Astrocyte of the hippocampus (primary cell): ENCODE measurements around the gene RIC8B.
A peak's percentile ranks its signal among the peaks of the same experiment; 100 is the strongest.
"Not testable (repeated sequence)": the region's sequence is repeated elsewhere in the genome, so short reads cannot be mapped to it uniquely, and the experiment has no call there.

Source experiments
- DNase-seq: peaks from one replicate; pipeline ENCODE4 v3.0.0; 2011; ENCODE audit warnings: low read depth, low spot score

Gene RIC8B

DNA sequence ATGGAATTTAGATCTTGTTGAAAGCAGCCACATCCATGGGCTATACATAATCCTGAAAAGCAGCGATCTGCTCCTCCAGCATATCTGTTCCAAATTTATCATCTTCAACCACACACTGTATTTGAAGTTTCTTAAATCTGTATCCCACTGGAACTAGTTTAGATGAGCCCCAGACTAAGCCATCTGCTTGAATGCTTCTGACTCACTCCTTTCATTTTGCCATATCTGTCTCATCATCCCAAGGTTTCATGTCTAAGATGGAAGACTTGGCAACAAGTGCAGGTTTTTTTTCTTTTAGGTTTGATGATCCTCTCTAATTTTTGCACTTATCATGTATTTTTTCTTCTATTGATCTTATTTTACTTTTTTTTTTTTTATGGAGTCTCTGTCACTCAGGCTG, 126.8 kb downstream of the RIC8B start:
- no peak for DNase-seq

DNA sequence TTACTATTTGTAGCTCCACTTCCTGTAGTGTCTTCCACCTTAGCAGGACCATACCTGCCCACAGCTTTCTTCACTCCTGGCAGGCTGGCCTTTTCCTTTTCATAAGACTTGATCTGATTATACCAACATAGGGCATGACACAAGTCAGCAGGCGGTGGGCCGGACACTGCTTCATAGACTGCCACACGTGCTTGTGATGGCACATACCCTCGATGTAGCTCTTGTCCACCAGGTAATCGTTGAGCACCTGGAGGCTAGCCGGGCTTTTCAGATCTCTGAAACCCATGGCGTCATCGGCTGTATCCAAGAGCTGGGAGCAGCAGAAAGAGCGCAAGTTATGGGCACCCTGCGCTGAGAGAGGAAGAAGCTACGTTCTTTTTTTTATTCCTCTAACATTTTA, 127.6 kb downstream of the RIC8B start:
- DNase-seq: no peak

DNA sequence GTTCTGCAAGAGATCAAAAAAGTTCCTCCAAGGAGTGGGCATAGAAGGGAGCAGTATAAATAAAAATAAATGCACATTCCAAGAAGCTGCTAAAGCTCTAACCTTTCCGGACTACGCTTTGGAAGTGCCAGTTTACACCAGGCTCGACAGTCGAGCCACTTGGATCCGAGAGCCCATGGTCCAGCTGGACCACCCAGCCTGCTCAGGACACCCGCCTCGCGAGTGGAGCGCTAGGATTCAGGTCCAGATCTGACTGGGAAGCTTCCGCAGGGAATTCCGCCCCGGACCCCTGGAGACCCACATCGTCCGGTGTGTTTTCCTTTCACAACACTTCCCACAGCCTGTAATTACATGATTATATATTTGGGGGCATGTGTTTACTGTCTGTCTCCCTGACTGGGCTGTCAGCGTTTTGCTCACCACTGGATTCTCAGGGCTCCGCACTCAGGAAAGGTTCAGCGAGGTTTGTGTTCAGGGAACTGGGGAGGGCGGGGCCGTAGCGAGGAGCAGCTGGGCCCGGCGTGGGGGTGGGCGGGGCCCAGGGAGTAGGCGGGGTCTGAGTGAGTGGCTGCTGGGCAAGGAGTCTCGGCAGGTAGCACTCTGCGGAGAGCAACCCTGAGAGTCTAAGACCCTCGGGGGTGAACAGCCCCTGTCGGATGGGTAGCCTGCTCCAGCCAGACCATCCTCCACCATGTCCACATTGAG, 128.9 kb downstream of the RIC8B start:
- DNase-seq: peak; percentile 81

DNA sequence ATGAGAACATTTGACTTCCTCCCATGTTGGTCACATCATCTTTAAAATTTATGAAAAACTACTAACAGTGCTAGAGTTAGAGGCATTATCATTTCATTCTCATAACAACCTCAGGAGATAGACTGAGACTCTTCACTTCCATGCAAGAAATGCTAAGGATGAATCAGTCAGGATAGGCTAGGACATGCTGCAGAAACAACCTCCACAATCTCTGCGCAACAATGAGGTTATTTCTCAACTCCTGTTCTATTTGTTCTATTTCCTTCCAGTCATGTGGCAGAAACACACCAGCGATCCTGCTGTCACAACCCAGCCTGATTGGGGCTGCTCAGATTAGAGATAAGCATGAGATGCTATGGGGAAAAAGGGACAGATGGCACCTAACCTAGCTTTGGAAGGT, 132.2 kb downstream of the RIC8B start:
- no peak for DNase-seq

DNA sequence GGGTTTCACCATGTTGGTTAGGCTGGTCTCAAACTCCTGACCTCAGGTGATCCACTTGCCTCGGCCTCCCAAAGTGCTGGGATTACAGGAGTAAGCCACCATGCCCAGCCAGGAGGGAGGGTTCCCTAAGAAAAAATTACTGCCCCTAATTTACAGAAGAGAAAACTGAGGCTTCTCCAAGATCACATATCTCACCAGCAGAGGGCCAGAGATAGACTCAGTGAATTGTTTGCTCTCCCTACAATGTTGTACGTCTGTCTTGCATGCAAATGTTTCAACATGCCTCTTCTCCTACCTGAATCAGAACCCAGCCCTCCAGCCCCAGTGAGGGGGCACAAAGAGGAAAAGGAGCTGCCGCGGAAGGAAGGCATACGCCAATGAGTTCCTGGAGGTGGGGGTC, 132.9 kb downstream of the RIC8B start:
- DNase-seq: no peak

DNA sequence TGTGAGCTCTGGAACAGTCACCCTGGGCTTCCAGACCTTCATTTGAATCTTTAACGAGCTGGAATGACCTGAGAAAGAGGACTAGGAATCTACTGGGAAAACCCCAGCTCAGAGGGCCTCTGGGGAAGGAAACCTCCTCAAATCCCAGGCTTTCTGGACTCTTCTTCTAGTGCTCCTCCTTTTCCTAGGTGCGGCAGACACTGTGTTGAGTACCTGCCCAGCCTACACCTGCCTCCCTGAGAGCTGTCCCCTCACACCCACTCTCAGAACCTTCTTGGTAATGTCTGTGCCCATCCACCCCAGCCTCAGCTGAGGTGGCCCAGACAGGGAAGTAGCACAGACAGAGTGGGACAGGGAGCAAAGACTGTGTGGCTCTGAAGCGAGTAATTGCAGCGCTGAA, 133.4 kb downstream of the RIC8B start:
- DNase-seq: no peak

DNA sequence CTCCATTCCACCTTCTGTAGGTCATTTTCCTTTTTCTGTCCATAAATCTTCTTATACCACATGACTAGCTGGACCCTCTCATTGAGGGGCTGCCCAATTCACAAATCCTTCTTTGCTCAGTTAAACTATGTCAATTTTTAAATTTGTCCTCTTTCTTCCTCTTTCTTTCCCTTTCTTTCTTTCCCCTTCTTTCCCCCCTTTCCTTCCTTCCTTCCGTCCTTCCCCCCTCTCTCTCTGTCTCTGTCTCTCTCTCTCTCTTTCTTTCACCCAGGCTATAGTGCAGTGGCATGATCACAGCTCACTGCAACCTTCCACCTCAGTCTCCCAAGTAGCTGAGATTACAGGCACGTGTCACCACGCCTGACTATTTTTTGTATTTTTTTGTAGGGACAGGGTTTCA, 134.1 kb downstream of the RIC8B start:
- DNase-seq: no peak

DNA sequence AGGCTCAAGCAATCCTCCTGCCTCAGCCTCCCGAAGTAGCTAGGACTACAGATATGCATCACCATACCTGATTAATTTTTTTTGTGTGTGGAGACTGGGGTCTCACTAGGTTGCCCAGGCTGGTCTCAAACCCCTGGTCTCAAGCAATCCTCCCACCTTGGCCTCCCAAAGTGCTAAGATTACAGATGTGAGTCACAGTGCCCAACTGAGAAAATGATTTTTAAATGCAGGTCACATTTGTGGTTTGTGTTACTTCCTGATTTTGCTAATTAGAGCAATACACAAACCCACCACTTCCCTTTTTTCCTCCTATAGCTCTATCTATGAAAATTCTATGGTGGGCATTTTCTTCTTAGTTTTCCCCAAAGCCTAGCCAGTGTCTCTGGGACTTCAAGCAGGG, 135.7 kb downstream of the RIC8B start:
- DNase-seq: no peak

DNA sequence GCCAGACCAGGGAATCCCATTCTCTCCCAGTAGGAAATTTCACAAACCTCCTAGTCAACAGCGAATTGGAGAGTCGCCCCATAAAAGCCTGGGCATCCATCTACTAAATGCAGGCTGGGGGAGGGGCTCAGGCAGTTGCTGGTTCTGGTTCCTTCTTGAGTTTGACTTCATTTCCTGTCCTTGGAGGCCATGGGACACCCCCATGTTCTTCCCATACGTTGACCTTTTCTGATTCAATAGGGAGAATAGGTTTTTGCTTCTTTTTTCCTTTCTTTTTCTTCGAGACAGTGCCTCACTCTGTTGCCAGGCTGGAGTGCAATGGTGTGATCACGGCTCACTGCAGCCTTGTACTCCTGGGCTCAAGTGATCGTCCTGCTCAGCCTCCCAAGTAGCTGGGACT, 137.1 kb downstream of the RIC8B start:
- DNase-seq: no peak

DNA sequence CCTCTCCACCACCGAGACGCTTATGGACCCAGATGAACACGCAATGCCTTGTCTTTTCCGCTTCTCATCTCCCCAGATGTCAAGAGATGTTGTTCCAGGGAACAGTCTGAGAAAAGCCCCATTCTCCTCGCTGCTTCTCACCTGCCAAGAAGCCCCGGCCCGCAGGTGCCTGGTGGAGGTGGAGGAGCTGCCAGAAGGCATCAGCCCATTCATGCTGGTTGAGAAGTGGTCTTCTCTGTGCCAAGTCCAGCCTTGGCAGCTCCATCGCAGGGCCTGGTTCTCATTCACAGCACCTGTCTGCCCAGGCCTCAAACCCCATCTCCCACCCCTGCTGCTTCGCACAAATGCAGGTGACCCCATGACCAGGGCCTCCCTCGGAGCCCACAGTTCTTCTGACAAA, 139.0 kb downstream of the RIC8B start:
- no peak for DNase-seq

DNA sequence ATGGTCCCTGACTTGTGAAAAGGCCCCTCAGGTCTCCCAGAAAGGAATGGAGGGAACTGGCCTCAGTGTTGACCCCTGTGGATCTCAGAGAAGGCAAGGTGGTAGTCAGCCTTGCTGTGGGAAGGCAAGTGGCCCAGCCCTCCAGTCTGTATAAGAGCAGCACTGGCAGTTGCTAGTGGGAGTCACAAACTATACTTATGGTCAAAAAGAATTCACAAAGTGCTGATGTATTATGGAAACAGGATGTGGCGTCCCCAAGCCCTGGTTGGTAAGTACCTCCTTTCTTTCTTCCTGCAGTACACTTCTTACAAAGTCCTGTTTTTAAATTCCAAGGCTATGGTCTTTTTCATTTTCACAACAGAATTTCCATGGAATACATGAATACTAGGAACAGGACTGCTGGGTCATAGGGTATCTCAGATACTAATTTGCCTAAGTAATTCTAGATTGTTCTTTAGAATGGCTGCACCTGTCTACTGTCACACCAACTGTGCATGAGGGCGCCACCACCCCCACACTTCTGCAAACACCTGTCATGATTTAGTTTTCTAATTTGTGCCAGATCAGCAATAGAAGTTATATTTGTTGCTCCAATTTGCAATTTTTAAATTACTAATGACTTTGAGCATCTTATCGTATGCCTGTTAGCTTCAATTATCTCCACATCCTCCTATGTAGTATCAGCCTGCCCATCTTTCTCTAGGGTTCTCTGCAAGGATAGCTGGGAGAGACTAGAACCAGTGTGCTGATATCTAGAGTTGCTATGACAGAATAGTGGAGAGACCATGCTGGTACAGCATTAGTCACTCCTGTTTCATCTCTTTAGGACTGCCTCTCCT, 140.5 kb downstream of the RIC8B start:
- DNase-seq: no peak

DNA sequence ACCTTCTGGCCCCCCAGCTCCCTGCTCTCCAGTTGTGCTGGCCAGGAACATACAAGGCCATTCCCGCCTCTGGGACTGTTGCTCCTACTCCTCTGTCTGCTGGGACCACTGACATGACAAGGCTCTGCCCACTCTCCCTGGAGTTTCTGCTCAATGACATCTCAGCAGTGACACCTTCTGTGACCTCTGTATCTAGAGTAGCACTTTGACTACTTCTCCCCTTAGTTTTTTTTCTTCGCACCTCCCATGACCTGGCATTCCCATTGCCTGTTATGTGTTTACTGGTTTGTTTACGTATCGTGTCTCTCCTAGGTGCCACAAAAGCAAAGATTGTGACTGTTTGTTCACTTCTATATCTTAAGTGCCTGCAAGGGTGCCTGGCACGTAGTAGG, 141.1 kb downstream of the RIC8B start:
- no peak for DNase-seq

DNA sequence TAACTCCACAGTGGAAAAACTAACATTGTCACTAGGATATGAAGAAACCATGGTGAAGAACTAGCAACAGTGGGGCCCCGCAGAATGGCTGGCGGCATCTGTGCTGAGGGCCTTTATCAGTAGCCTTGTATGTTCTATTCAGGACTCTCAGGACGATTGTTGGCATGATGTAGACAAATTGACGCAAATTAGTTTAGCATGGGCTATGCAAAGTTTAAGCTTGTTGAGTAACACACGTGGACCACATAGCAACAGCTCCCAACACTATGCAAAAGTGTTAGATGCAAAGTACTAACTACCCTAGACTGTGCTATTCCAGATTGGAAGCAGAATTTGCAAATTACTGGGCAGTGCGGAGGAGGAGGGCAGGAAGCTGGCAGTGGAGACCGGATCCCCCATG, 143.0 kb downstream of the RIC8B start:
- no peak for DNase-seq

DNA sequence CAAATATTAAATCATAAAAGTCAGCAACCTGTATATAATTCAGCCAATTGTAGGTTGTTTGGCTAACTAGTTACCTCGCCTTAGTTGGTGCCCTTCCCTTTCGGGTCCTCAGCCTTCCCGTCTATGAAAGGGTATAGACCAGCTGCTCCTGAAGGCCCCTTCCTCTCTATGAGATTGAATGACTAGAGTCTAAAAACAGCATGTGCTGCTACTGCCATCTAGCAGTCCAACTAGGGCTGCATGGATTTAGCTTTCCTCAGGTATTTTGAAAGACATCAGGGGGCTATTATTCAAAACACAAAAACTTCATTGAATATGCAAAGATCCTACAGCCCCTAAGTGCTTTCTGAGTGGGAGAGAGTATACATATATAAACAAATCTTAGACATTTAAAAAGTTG, 144.3 kb downstream of the RIC8B start:
- peak; percentile 55 for DNase-seq

DNA sequence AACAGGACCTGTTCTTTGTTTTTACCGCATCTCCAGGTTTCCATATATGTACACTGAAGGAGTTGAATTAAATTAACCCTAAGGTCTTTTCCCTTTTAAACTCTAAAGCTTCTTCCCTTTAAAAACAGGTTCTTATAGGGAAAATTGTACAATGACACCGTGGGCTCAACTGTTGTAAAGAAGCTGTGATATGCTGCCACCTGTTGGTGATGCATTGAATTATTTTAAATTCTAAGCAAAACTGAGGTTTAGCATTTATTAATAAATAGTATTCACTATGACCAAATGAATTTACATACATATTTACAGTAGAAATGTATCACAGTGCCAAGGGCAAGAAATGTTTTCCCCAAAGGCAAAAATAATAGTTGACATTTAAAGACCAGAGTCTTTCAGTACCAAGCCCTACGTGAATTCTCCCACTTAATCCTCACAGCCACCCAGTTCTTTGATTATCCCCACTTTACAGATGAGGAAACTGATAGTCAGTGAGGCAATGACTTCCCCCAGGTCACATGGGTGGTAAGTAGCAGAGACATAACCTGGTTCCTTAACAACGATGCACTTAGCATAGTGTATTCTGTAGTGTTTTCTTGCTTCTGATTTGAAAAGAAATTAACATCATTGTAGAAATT, 145.5 kb downstream of the RIC8B start:
- DNase-seq: peak; percentile 70

DNA sequence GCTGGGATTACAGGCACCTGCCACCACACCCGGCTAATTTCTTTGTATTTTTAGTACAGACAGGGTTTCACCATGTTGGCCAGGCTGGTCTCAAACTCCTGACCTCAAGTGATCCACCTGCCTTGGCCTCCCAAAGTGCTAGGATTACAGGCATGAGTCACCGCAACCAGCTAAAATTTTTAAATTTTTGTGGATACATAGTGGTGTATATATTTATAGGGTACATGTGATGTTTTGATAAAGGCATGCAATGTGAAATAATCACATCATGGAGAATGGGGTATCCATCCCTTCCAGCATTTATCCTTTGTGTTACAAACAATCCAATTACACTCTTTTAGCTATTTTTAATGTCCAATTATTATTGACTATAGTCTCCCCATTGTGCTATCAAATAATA, 147.5 kb downstream of the RIC8B start:
- not testable (repeated sequence) for DNase-seq

DNA sequence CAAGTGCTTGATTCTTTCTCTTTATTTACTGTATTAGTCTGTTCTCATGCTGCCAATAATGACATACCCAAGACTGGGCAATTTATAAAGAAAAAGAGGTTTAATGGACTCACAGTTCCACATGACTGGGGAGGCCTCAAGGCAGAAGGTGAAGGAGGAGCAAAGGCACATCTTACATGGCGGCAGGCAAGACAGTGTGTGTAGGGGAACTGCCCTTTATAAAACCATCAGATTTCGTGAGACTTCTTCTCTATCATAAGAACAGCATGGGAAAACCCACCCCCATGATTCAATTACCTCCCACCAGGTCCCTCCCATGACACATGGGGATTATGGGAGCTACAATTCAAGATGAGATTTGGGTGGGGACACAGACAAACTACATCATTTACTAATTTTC, 149.1 kb downstream of the RIC8B start:
- not testable (repeated sequence) for DNase-seq

DNA sequence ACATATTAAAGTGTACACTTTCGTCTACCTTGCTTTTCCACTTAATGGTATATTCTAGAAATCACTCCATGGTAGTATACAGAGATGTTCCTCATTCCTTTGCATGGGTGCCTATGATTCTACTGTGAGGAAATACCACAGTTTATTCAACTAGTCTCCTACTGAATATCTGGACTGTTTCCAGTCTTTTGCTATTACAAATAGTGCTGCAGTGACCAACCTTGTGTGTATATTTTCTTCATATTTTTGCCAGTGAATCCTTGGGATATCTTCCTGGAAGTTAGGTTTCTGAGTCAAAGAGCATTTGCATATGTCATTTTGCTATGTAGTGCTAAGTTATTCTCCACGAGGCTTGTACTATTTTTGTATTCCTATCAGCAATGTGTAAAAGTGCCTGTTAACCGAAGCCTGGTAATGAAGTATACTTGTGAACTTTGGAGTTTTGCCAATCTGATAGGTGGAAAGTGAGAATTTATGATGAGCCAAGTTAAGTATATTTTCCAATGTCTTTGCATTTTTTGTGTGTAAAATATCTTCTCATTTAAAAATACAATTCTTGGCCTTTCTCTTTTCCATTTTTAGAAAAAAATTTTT, 149.9 kb downstream of the RIC8B start:
- no peak for DNase-seq

DNA sequence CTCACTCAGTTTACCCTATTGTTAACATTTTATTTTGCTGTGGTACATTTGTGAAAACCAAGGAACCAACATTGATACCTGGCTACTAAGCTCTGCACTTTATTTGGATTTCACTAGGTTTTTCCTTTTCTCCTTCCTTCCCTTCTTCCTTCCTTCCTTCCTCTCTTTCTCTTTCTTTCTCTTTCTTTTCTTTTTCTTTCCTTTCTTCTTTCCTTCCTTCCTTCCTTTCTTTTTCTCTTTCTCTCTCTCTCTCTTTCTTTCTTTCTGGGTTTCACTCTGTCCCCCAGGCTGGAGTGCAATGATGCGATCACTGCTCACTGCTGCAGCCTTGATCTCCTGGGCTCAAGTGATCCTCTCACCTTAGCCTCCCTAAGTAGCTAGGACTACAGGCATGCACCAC, 152.2 kb downstream of the RIC8B start:
- DNase-seq: no peak

DNA sequence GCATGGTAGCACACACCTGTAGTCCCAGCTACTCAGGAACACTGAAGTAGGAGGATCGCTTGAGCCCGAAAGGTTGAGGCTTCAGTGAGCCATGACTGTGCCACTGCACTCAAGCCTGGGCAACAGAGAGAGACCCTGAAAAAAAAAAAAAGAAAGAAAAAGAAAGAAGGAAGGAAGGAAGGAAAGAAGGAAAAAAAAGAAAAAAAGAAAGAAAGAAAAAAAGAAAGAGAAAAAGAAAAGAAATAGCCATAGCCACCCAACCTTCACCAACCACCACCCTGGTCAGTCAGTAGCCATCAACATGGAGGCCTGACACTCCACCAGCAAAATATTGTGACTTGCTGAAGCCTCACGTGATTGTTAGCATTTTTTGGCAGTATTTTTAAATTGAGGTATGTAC, 159.8 kb downstream of the RIC8B start:
- no peak for DNase-seq
